ENCODE data around the gene NFU1. TPM values are rescaled to one million over a fixed set of nuclear protein-coding genes. Genes with fewer than 3 reads are reported as not detected.

The NFU1 gene
- 25.4 and 28.4 TPM in 2 replicates for total RNA-seq

DNA sequence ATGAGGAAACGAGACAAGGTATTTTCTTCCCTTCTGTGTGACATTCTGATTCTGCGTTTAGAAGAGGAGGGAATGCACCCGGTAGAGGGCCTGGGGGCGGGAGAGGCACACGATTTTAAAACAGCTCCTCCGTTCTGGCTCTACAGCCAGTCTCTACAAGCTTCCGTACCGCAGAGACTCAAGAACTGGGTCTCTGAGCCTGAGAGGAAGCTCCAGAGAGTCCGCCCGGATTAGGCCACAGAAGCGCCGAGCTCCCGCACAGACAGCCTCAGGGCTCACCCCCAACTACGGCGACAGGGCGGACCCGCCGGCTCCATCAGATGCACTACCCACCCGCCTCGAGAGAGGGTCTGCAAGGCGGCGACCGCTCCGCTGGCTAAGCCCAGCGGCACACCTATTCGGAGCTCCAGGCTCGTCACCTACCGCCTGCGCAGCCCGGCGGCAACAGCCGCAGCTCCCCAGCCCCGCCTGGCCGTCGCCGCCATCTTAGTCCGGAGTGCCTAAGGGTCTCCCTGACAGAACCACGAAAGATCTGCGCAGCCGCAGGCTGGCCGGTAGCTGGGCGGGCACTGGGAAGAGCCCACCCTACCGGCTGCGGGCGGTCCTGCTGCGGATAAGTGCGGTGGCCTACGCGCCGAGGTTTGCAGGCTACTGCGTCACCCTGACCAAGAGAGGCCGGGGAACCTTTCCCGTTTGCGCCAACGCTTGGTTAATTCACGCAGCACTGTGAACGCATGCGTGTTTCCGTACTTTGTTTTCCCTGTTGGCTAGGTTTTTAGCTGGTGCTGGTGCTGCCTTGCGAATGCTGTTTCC, at the start of gene NFU1:
TSS of gene NFU1 (minus strand) at position 498 of the 813 bp plus-strand sequence. CDS start at position 485, 13 bp downstream.
- DNase-seq (ENCODE audit: low read depth), result peak; percentile 75
- TF ChIP-seq, protein P1, sequence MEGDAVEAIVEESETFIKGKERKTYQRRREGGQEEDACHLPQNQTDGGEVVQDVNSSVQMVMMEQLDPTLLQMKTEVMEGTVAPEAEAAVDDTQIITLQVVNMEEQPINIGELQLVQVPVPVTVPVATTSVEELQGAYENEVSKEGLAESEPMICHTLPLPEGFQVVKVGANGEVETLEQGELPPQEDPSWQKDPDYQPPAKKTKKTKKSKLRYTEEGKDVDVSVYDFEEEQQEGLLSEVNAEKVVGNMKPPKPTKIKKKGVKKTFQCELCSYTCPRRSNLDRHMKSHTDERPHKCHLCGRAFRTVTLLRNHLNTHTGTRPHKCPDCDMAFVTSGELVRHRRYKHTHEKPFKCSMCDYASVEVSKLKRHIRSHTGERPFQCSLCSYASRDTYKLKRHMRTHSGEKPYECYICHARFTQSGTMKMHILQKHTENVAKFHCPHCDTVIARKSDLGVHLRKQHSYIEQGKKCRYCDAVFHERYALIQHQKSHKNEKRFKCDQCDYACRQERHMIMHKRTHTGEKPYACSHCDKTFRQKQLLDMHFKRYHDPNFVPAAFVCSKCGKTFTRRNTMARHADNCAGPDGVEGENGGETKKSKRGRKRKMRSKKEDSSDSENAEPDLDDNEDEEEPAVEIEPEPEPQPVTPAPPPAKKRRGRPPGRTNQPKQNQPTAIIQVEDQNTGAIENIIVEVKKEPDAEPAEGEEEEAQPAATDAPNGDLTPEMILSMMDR (IDR thresholded peaks at IDR 0.05; ENCODE audit: insufficient read depth, low read length, poor library complexity, severe bottlenecking), result peak; percentile 77
- peak within 1 kb of the TSS; percentile 51 for H3K4me3 ChIP-seq (ENCODE audit: low read depth, low read length)
- H3K27me3 ChIP-seq (ENCODE audit: control insufficient read depth, insufficient read depth, low read length), result no peaks in the 10 kb centered on the region
- H3K36me3 ChIP-seq (ENCODE audit: control insufficient read depth, insufficient read depth, low read length), result no peaks in the 10 kb centered on the region

DNA sequence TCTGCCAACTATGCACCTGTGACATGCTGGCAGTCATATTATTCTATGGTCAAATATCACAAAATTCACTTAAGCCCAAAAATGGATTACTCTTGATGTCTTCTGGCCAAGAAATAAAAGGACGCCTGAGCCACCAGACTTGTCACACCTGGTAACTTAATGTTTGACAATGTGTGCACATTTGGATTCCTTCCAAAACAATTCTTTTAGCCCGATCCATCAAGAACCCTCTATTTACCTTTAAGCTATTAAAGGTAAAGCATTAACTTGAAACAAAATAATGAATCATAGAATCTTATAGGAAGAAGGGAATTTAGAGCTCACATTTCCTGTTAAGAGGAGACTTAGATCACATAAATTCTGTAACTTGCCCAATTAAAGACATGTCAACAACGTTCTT, 46.5 kb upstream of the NFU1 start:
- Histone ChIP-seq H3K36me3 (ENCODE audit: control insufficient read depth, insufficient read depth, low read length) (no peaks in the 10 kb centered on the region), H3K4me3 (ENCODE audit: low read depth, low read length) (no peak overlapping the region), H3K27me3 (ENCODE audit: control insufficient read depth, insufficient read depth, low read length) (no peaks in the 10 kb centered on the region)
- peak; percentile 28 for DNase-seq (ENCODE audit: low read depth)
- TF ChIP-seq, protein P1 (IDR thresholded peaks at IDR 0.05; ENCODE audit: insufficient read depth, low read length, poor library complexity, severe bottlenecking), result no peak

DNA sequence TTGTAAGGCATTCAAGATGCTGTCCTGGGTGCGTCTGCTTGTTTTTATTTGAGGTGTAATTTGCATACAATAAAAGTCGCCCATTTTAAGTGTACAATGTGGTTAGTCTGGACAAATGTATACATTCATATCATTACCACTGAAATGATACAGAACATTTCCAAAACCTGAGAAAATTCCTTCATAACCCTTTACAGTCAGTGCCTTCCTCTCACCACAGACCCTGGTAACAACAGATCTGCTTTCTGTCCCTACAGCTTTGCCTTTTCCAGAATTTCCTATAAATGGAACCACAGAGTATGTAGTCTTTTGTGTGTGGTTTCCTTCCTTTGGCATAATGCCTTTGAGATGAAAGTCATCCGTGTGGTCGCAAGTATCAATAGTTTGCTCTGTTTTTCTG, 45.8 kb upstream of the NFU1 start:
- H3K36me3 ChIP-seq (ENCODE audit: control insufficient read depth, insufficient read depth, low read length), result no peaks in the 10 kb centered on the region
- DNase-seq (ENCODE audit: low read depth), result no peak
- no peak overlapping the region for H3K4me3 ChIP-seq (ENCODE audit: low read depth, low read length)
- TF ChIP-seq, protein P1 (IDR thresholded peaks at IDR 0.05; ENCODE audit: insufficient read depth, low read length, poor library complexity, severe bottlenecking), result no peak
- no peaks in the 10 kb centered on the region for H3K27me3 ChIP-seq (ENCODE audit: control insufficient read depth, insufficient read depth, low read length)

DNA sequence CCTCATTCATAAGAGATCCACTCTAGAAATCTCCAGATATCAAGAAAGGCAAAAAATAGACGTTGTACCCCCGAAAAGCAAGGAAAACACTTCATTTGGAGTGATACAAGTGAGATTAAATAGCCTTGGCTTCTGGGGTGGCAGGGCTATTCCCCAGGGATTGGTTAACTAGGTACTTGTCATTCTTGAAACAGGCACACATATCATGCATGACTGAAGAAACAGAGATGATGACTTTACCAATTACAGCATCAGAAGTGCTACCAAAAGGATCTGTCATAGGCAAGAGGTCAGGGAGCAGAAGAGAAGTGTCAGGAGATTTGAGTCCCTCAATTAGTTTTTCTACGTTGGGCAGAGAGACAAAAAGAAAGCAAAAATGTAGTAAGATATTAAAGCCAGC, 45.2 kb upstream of the NFU1 start:
- Histone ChIP-seq H3K27me3 (ENCODE audit: control insufficient read depth, insufficient read depth, low read length) (no peaks in the 10 kb centered on the region), H3K4me3 (ENCODE audit: low read depth, low read length) (no peak overlapping the region), H3K36me3 (ENCODE audit: control insufficient read depth, insufficient read depth, low read length) (no peaks in the 10 kb centered on the region)
- peak; percentile 31 for DNase-seq (ENCODE audit: low read depth)
- TF ChIP-seq, protein P1 (IDR thresholded peaks at IDR 0.05; ENCODE audit: insufficient read depth, low read length, poor library complexity, severe bottlenecking), result no peak

DNA sequence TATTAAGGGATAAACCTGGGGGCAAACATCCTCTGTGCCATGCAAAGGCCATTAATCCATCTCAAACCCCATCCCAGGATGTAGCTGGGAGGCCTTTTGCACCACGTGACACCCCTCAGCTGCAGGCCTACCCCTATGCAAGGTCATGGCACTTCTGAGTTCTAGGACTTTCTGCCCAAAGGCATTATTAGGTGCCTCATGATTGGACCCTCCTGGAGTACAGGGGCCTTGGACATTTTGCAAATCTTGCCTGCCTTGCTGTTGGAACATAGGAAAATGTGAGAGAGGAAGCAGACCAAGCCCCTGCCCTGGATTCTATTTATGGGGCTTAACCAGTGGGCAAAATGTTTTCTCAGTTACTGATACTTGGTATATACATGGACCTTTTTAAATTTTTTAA, 44.2 kb upstream of the NFU1 start:
- Histone ChIP-seq H3K27me3 (ENCODE audit: control insufficient read depth, insufficient read depth, low read length) (no peaks in the 10 kb centered on the region), H3K4me3 (ENCODE audit: low read depth, low read length) (no peak overlapping the region), H3K36me3 (ENCODE audit: control insufficient read depth, insufficient read depth, low read length) (no peaks in the 10 kb centered on the region)
- TF ChIP-seq, protein P1 (IDR thresholded peaks at IDR 0.05; ENCODE audit: insufficient read depth, low read length, poor library complexity, severe bottlenecking), result no peak
- no peak for DNase-seq (ENCODE audit: low read depth)

DNA sequence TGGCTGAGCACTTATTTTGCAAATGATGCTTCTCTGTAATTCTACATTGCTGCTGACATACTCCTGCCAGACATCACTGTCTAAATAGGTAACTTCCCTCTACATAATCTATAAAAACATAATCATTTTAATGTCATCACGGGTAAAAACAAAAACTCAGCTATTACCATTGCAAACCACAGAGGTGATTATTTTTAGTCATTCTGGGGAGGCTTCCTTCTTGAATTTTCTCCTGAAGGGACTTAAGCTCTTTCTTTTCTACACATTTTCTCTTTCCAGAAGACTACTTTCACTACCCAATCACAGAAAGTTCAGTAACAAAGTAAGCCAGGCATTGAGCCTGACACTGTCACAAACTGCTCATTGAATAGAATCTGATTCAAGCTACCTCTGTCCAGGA, 40.4 kb upstream of the NFU1 start:
- TF ChIP-seq, protein P1 (IDR thresholded peaks at IDR 0.05; ENCODE audit: insufficient read depth, low read length, poor library complexity, severe bottlenecking), result no peak
- Histone ChIP-seq H3K36me3 (ENCODE audit: control insufficient read depth, insufficient read depth, low read length) (no peaks in the 10 kb centered on the region), H3K27me3 (ENCODE audit: control insufficient read depth, insufficient read depth, low read length) (no peaks in the 10 kb centered on the region), H3K4me3 (ENCODE audit: low read depth, low read length) (no peak overlapping the region)
- no peak for DNase-seq (ENCODE audit: low read depth)
